Inflammatory macrophage (primary cell): ENCODE data around the gene NOX4.
"Not testable (repeated sequence)": the region's sequence is repeated elsewhere in the genome, so short reads cannot be mapped to it uniquely, and the experiment has no call there.

Source experiments
- DNase-seq, 2 donors: peaks; one replicate each; pipeline ENCODE4 v3.0.0-alpha.2; 2020 to 2022

Gene NOX4

GRCh38 chr11:89288004-89288403, 203.2 kb downstream of the NOX4 start:
- not testable (repeated sequence) for DNase-seq

- DNase-seq, result not testable (repeated sequence)
Measured at GRCh38 chr11:89286601-89287000, 204.6 kb downstream of the NOX4 start.

- DNase-seq, result not testable (repeated sequence)
Measured at GRCh38 chr11:89281032-89281677, 210.0 kb downstream of the NOX4 start.

- no peak for DNase-seq
Measured at GRCh38 chr11:89279176-89279575, 212.0 kb downstream of the NOX4 start.

GRCh38 chr11:89275966-89276365, 215.2 kb downstream of the NOX4 start:
- no peak for DNase-seq
